ENCODE measurements around the gene NFKB2. TPM values are rescaled to one million over a fixed set of nuclear protein-coding genes. Genes with fewer than 3 reads are reported as not detected.

Gene NFKB2
- total and polyA plus RNA-seq, 2 donors (not counting 1 experiment from before 2014, with no cell fraction given), result 255 to 398 TPM

DNA sequence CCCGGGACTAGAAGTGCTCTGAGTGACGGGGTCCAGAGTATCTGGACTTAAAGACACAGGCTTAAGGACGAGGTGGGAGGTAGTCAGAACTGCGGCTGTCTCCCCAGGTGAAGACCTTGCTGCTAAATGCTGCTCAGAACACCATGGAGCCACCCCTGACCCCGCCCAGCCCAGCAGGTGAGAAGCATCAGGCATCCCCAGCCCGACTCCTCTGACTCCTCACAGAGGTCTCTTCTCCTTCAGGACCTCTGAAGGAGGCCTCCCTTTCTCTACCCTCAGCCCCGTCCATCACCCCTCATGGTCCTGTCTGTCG lies 5.8 kb downstream of the NFKB2 start:
- intact Hi-C loops (cut with micrococcal nuclease), result no loop called here
- Histone ChIP-seq H2AFZ (ENCODE audit: insufficient read depth, low read depth, low read length, poor library complexity, severe bottlenecking) (no peak overlapping the region), H3K27me3 (replicated peaks in 1 of 4; ENCODE audit: control extremely low read depth in 1 of 4, control insufficient read depth in 3 of 4, insufficient read depth in 4 of 4, low read length in 3 of 4) (no peaks in the 10 kb centered on the region), H3K4me2 (replicated peaks; ENCODE audit: low read depth, low read length, poor library complexity, severe bottlenecking) (no peak overlapping the region), H3K79me2 (ENCODE audit: control insufficient read depth, insufficient read depth, low read length) (peaks cover 30% of the 10 kb centered on the region), H3K4me3 (ENCODE audit: control extremely low read depth in 1 of 5, extremely low read depth in 1 of 5, insufficient read depth in 1 of 5, low read depth in 2 of 5, low read length in 4 of 5) (no peak overlapping the region), H3K9ac (ENCODE audit: low read length) (no peak overlapping the region), H3K36me3 (replicated peaks in 1 of 2; ENCODE audit: control extremely low read depth in 1 of 2, control insufficient read depth in 1 of 2, extremely low read depth in 1 of 2, insufficient read depth in 2 of 2, low read length in 1 of 2) (peaks cover 0 to 55% of the 10 kb centered on the region in 2 experiments), H3K4me1 (ENCODE audit: control insufficient read depth in 2 of 2, insufficient read depth in 2 of 2, low read length in 2 of 2) (peaks cover 33 to 41% of the 10 kb centered on the region in 2 donors), H4K20me1 (ENCODE audit: control insufficient read depth, insufficient read depth, low read length, poor library complexity, severe bottlenecking) (peaks cover 83% of the 10 kb centered on the region), H3K9me3 (ENCODE audit: control extremely low read depth in 1 of 3, control insufficient read depth in 2 of 3, insufficient read depth in 1 of 3, low read length in 2 of 3) (no peaks in the 10 kb centered on the region), H3K27ac (ENCODE audit: low read length in 2 of 2) (no peak overlapping the region)
- no peaks in the 10 kb centered on the region for H3K27me3 Mint-ChIP-seq
- no peak for TF ChIP-seq EZH2 (IDR thresholded peaks at IDR 0.05; ENCODE audit: borderline replicate concordance, insufficient read depth, low read depth, low read length, poor library complexity, severe bottlenecking)
- TF ChIP-seq, protein P1, sequence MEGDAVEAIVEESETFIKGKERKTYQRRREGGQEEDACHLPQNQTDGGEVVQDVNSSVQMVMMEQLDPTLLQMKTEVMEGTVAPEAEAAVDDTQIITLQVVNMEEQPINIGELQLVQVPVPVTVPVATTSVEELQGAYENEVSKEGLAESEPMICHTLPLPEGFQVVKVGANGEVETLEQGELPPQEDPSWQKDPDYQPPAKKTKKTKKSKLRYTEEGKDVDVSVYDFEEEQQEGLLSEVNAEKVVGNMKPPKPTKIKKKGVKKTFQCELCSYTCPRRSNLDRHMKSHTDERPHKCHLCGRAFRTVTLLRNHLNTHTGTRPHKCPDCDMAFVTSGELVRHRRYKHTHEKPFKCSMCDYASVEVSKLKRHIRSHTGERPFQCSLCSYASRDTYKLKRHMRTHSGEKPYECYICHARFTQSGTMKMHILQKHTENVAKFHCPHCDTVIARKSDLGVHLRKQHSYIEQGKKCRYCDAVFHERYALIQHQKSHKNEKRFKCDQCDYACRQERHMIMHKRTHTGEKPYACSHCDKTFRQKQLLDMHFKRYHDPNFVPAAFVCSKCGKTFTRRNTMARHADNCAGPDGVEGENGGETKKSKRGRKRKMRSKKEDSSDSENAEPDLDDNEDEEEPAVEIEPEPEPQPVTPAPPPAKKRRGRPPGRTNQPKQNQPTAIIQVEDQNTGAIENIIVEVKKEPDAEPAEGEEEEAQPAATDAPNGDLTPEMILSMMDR (IDR thresholded peaks at IDR 0.05), result no peak
- ChIA-PET CTCF (interaction anchor here (3.5 to 7.1 kb wide), 4 partner anchors 10 to 171 kb away, joined by 16 to 35 read pairs (median 31); partner anchors contain the start of gene FBXL15), POLR2A (interaction anchor here (1.2 kb wide), 1 partner anchor 9 kb away, joined by 3 read pairs; no protein-coding TSS in a partner anchor)
- H3K4me3 Mint-ChIP-seq, result no peak overlapping the region
- peaks cover 44% of the 10 kb centered on the region for H3K4me1 Mint-ChIP-seq
- DNase-seq (peak; percentile 46), ATAC-seq (ENCODE audit: low read depth) (no peak)
- H3K27ac Mint-ChIP-seq, result peak overlapping the region; percentile 63
- WGBS (ENCODE audit: insufficient coverage), result 96% methylated on average over 7 of the region's 8 CpGs
- no peaks in the 10 kb centered on the region for H3K9me3 Mint-ChIP-seq (ENCODE audit: insufficient read depth)

DNA sequence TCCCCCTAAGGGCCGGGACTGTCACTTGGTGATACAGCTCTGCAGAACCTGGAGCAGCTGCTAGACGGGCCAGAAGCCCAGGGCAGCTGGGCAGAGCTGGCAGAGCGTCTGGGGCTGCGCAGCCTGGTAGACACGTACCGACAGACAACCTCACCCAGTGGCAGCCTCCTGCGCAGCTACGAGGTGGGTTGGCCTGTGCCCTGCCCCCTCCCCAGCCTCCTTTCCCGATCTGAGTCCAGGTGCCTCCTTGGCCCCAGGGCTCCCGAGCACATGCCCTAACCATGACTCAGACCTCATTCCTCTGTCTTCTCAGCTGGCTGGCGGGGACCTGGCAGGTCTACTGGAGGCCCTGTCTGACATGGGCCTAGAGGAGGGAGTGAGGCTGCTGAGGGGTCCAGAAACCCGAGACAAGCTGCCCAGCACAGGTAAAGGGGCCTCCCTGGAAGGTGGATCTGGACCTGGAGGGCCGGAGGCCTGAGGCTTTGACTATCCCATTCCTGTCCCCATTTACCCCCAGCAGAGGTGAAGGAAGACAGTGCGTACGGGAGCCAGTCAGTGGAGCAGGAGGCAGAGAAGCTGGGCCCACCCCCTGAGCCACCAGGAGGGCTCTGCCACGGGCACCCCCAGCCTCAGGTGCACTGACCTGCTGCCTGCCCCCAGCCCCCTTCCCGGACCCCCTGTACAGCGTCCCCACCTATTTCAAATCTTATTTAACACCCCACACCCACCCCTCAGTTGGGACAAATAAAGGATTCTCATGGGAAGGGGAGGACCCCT lies 6.4 kb downstream of the NFKB2 start:
- intact Hi-C loops (cut with micrococcal nuclease), result no loop called here
- Histone ChIP-seq H3K4me2 (replicated peaks; ENCODE audit: low read depth, low read length, poor library complexity, severe bottlenecking) (no peak overlapping the region), H2AFZ (ENCODE audit: insufficient read depth, low read depth, low read length, poor library complexity, severe bottlenecking) (no peak overlapping the region), H3K27me3 (replicated peaks in 1 of 4; ENCODE audit: control extremely low read depth in 1 of 4, control insufficient read depth in 3 of 4, insufficient read depth in 4 of 4, low read length in 3 of 4) (no peaks in the 10 kb centered on the region), H3K79me2 (ENCODE audit: control insufficient read depth, insufficient read depth, low read length) (peaks cover 24% of the 10 kb centered on the region), H4K20me1 (ENCODE audit: control insufficient read depth, insufficient read depth, low read length, poor library complexity, severe bottlenecking) (peaks cover 76% of the 10 kb centered on the region), H3K4me1 (ENCODE audit: control insufficient read depth in 2 of 2, insufficient read depth in 2 of 2, low read length in 2 of 2) (peaks cover 26 to 34% of the 10 kb centered on the region in 2 donors), H3K4me3 (ENCODE audit: control extremely low read depth in 1 of 5, extremely low read depth in 1 of 5, insufficient read depth in 1 of 5, low read depth in 2 of 5, low read length in 4 of 5) (no peak overlapping the region), H3K9ac (ENCODE audit: low read length) (no peak overlapping the region), H3K36me3 (replicated peaks in 1 of 2; ENCODE audit: control extremely low read depth in 1 of 2, control insufficient read depth in 1 of 2, extremely low read depth in 1 of 2, insufficient read depth in 2 of 2, low read length in 1 of 2) (peaks cover 0 to 49% of the 10 kb centered on the region in 2 experiments), H3K9me3 (ENCODE audit: control extremely low read depth in 1 of 3, control insufficient read depth in 2 of 3, insufficient read depth in 1 of 3, low read length in 2 of 3) (no peaks in the 10 kb centered on the region), H3K27ac (ENCODE audit: low read length in 2 of 2) (no peak overlapping the region)
- no peak overlapping the region for H3K4me3 Mint-ChIP-seq
- H3K27me3 Mint-ChIP-seq, result no peaks in the 10 kb centered on the region
- WGBS (ENCODE audit: insufficient coverage), result 94% methylated on average over 12 of the region's 18 CpGs
- POLR2A ChIA-PET, result interaction anchor here (1.0 to 1.2 kb wide), 2 partner anchors 8 to 13 kb away, joined by 3 to 4 read pairs; no protein-coding TSS in a partner anchor
- H3K9me3 Mint-ChIP-seq (ENCODE audit: insufficient read depth), result no peaks in the 10 kb centered on the region
- peak; percentile 49 for DNase-seq
- CTCF ChIA-PET, result interaction anchor here (0.9 to 7.1 kb wide), 8 partner anchors 9 to 171 kb away, joined by 3 to 35 read pairs (median 10); partner anchors contain the start of genes C10orf95 and FBXL15
- peaks cover 37% of the 10 kb centered on the region for H3K4me1 Mint-ChIP-seq
- TF ChIP-seq, protein P1 (IDR thresholded peaks at IDR 0.05), result no peak
- TF ChIP-seq EZH2 (IDR thresholded peaks at IDR 0.05; ENCODE audit: borderline replicate concordance, insufficient read depth, low read depth, low read length, poor library complexity, severe bottlenecking), result no peak
- ATAC-seq (ENCODE audit: low read depth), result no peak
- H3K27ac Mint-ChIP-seq, result peak overlapping the region; percentile 63
